ENCODE data around the gene ASS1.

- TF ChIP-seq CTCF (conservative IDR thresholded peaks at IDR 0.05 in 1 of 2, IDR thresholded peaks at IDR 0.05 in 1 of 2; ENCODE audit: low read depth in 1 of 2, low read length in 2 of 2) (no peak), EZH2 (IDR thresholded peaks at IDR 0.05; ENCODE audit: low read length, missing control alignments) (no peak)
Observed at GRCh38 chr9:130513078-130513477, 68.3 kb downstream of the ASS1 start.

All from fibroblast of lung (primary cell).